Measurements from ENCODE around the gene COG2. TPM values are rescaled to one million over a fixed set of nuclear protein-coding genes. Genes with fewer than 3 reads are reported as not detected.

Gene COG2
- total RNA-seq, 1 donor from 2014 or later, result 22.0 TPM

DNA sequence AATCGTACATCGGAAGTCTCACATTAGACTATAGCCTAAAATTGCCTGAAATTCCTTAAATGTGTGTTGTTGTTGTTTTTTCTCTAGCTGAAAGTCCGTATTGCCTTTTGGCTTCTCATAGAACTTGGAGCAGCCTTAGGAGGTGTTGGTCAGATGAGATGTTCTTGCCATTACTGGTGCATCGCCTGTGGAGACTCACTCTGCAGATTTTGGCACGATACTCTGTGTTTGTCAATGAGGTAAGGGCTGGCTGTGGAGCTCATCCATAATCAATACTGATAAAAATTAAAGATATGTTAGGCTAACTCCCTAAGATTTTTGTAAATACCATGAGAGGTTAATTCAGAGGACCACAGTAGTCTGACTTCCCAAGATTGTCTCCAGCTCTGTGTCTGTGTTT lies 42.7 kb downstream of the COG2 start:
- peaks cover 53% of the 10 kb centered on the region for H3K36me3 Mint-ChIP-seq (ENCODE audit: unreplicated experiment)
- H3K27ac Mint-ChIP-seq (ENCODE audit: unreplicated experiment), result no peak overlapping the region
- DNase-seq (ENCODE audit: extremely low spot score, unreplicated experiment), result no peak
- no peaks in the 10 kb centered on the region for H3K27me3 Mint-ChIP-seq (ENCODE audit: unreplicated experiment)
- no peaks in the 10 kb centered on the region for H3K9me3 Mint-ChIP-seq (ENCODE audit: unreplicated experiment)
- TF ChIP-seq, protein P1, sequence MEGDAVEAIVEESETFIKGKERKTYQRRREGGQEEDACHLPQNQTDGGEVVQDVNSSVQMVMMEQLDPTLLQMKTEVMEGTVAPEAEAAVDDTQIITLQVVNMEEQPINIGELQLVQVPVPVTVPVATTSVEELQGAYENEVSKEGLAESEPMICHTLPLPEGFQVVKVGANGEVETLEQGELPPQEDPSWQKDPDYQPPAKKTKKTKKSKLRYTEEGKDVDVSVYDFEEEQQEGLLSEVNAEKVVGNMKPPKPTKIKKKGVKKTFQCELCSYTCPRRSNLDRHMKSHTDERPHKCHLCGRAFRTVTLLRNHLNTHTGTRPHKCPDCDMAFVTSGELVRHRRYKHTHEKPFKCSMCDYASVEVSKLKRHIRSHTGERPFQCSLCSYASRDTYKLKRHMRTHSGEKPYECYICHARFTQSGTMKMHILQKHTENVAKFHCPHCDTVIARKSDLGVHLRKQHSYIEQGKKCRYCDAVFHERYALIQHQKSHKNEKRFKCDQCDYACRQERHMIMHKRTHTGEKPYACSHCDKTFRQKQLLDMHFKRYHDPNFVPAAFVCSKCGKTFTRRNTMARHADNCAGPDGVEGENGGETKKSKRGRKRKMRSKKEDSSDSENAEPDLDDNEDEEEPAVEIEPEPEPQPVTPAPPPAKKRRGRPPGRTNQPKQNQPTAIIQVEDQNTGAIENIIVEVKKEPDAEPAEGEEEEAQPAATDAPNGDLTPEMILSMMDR (IDR thresholded peaks at IDR 0.05), result no peak
- H3K4me1 Mint-ChIP-seq (ENCODE audit: unreplicated experiment), result peaks cover 19% of the 10 kb centered on the region
- no peak overlapping the region for H3K4me3 Mint-ChIP-seq (ENCODE audit: unreplicated experiment)

GRCh38 chr1:230686747-230687146 lies 44.5 kb downstream of the COG2 start:
- peaks cover 13% of the 10 kb centered on the region for H3K4me1 Mint-ChIP-seq (ENCODE audit: unreplicated experiment)
- no peak overlapping the region for H3K4me3 Mint-ChIP-seq (ENCODE audit: unreplicated experiment)
- H3K36me3 Mint-ChIP-seq (ENCODE audit: unreplicated experiment), result peaks cover 55% of the 10 kb centered on the region
- H3K27me3 Mint-ChIP-seq (ENCODE audit: unreplicated experiment), result no peaks in the 10 kb centered on the region
- H3K9me3 Mint-ChIP-seq (ENCODE audit: unreplicated experiment), result no peaks in the 10 kb centered on the region
- no peak for DNase-seq (ENCODE audit: extremely low spot score, unreplicated experiment)
- no peak overlapping the region for H3K27ac Mint-ChIP-seq (ENCODE audit: unreplicated experiment)
- TF ChIP-seq, protein P1 (IDR thresholded peaks at IDR 0.05), result no peak

GRCh38 chr1:230690101-230690500 lies 47.8 kb downstream of the COG2 start:
- H3K9me3 Mint-ChIP-seq (ENCODE audit: unreplicated experiment), result no peaks in the 10 kb centered on the region
- no peak overlapping the region for H3K4me3 Mint-ChIP-seq (ENCODE audit: unreplicated experiment)
- no peak for DNase-seq (ENCODE audit: extremely low spot score, unreplicated experiment)
- TF ChIP-seq, protein P1 (IDR thresholded peaks at IDR 0.05), result no peak
- H3K4me1 Mint-ChIP-seq (ENCODE audit: unreplicated experiment), result peaks cover 2% of the 10 kb centered on the region
- H3K36me3 Mint-ChIP-seq (ENCODE audit: unreplicated experiment), result peaks cover 54% of the 10 kb centered on the region
- H3K27me3 Mint-ChIP-seq (ENCODE audit: unreplicated experiment), result no peaks in the 10 kb centered on the region
- no peak overlapping the region for H3K27ac Mint-ChIP-seq (ENCODE audit: unreplicated experiment)

DNA sequence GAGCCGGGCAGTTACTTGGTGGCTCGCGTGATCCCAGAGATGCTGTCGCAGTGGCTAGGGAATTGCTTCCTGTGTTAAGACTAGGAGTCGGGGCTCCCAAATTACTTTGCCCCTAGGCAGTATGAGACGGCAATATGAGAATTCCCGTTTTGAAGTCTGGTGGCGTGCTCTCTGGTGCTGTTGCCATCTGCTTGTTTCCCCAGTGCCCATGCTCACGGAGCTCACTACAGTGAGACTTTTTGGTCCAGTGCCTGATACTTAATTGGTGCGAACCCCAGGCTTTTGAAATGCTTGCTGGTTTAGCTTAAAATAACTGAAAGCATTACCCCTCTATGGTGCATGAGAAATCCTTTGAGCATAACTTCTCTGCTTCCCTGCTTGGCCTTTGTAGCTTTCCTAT lies 49.3 kb downstream of the COG2 start:
- TF ChIP-seq, protein P1 (IDR thresholded peaks at IDR 0.05), result no peak
- peaks cover 2% of the 10 kb centered on the region for H3K4me1 Mint-ChIP-seq (ENCODE audit: unreplicated experiment)
- H3K4me3 Mint-ChIP-seq (ENCODE audit: unreplicated experiment), result no peak overlapping the region
- H3K36me3 Mint-ChIP-seq (ENCODE audit: unreplicated experiment), result peaks cover 42% of the 10 kb centered on the region
- H3K27ac Mint-ChIP-seq (ENCODE audit: unreplicated experiment), result no peak overlapping the region
- no peaks in the 10 kb centered on the region for H3K27me3 Mint-ChIP-seq (ENCODE audit: unreplicated experiment)
- no peaks in the 10 kb centered on the region for H3K9me3 Mint-ChIP-seq (ENCODE audit: unreplicated experiment)
- no peak for DNase-seq (ENCODE audit: extremely low spot score, unreplicated experiment)

- Mint-ChIP-seq H3K4me1 (ENCODE audit: unreplicated experiment) (peaks cover 2% of the 10 kb centered on the region), H3K36me3 (ENCODE audit: unreplicated experiment) (peaks cover 30% of the 10 kb centered on the region), H3K27ac (ENCODE audit: unreplicated experiment) (no peak overlapping the region), H3K27me3 (ENCODE audit: unreplicated experiment) (no peaks in the 10 kb centered on the region), H3K9me3 (ENCODE audit: unreplicated experiment) (no peaks in the 10 kb centered on the region), H3K4me3 (ENCODE audit: unreplicated experiment) (no peak overlapping the region)
- no peak for DNase-seq (ENCODE audit: extremely low spot score, unreplicated experiment)
- TF ChIP-seq, protein P1 (IDR thresholded peaks at IDR 0.05), result no peak
These were observed 50.9 kb downstream of the COG2 start for GRCh38 chr1:230693221-230693620.
